Measurements from ENCODE around the gene NCAPD2.

NCAPD2 gene

GRCh38 chr12:6574576-6575295, 80.8 kb downstream of the NCAPD2 start:
- DNase-seq (ENCODE audit: low spot score): no peak
- H3K27ac ChIP-seq: no peak overlapping the region
- no peak for TF ChIP-seq CTCF (IDR thresholded peaks at IDR 0.05)
- no peak overlapping the region for H3K4me3 ChIP-seq

- no peak for TF ChIP-seq CTCF (IDR thresholded peaks at IDR 0.05)
- H3K27ac ChIP-seq: no peak overlapping the region
- no peak for DNase-seq (ENCODE audit: low spot score)
- H3K4me3 ChIP-seq: no peak overlapping the region
These were observed 81.7 kb downstream of the NCAPD2 start for GRCh38 chr12:6575648-6576047.
